ENCODE data around the gene DNAI1.
A peak's percentile ranks its signal among the peaks of the same experiment; 100 is the strongest.
"Not testable (repeated sequence)": the region's sequence is repeated elsewhere in the genome, so short reads cannot be mapped to it uniquely, and the experiment has no call there.

Gene DNAI1

DNA sequence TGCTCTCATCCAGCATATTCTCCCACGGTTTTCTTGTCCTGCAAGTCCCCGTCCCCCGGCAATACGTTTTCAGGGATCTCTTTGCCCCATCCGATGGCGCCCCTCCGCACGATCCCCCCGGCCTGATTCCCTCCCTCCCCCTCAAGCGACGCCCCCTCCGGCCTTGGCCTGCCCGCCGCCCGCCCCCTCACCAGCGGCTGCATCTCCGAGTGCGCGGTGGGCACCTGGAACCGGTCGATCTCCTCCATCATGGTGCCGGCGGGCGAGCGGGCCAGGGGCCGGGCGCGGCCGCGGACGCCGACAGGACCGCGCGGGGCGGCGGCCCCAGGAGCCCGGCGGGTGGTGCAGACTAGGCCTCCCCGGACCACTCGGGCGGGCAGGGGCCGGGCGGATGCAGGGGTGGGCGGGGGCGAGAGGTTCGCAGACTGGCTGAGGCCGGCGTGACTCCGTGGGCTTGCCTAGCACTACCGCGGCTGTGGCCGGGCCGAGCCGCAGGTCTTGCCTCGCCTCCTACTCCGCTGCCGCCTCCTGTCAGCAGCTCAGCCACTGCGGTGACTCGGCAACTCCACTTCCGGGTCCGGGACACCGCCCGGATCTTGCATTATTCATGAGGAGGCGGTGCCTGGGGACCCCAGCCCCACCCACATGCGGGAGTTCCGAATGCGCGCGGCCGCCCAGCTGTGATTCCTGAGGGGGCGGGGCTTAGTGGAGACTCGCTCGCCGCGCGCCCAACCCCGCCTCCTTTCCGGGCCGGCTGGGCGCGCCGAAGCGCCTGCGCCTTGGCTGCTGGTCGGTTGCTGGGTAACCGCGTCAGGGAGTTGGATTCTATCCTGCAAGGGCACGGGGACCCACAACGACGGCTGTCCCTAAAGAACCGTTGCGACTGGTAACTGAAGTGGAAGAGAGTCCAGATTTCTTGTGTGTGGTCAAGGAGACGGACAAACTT lies at the start of gene DNAI1, which contains the start of gene FAM219A:
Gene DNAI1, plus strand, starts transcription at position 793 of the 946 bp plus-strand sequence. CDS start 201 bp downstream, outside the sequence.
Gene FAM219A, minus strand, starts transcription at position 558 of the 946 bp plus-strand sequence. Its CDS starts 307 bp downstream, at position 251.
- peak within 1 kb of the TSS; percentile 77 for H3K4me3 ChIP-seq (ENCODE audit: low read depth, low read length)
- DNase-seq (ENCODE audit: low read depth) = peak; percentile 95

DNA sequence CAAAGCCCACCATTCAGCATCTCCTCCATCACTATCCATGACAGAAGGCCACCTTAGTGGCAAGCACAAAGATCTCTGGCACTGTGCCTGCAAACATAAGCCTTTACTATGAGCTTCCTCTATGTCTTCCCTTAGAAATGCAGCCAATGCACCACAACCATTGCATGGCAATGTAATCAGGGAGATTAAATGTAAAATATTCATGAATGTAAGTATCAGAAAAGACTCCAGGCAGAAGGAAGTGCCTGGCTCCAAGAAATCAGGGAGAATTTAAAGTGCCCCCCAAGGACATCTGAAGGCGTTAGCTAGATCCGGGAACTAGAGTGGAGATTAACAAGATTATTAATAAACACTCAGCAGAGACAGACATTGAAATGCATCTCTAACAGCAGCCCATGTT lies 49.5 kb upstream of the DNAI1 start:
- H3K4me3 ChIP-seq (ENCODE audit: low read depth, low read length) = no peak overlapping the region

DNA sequence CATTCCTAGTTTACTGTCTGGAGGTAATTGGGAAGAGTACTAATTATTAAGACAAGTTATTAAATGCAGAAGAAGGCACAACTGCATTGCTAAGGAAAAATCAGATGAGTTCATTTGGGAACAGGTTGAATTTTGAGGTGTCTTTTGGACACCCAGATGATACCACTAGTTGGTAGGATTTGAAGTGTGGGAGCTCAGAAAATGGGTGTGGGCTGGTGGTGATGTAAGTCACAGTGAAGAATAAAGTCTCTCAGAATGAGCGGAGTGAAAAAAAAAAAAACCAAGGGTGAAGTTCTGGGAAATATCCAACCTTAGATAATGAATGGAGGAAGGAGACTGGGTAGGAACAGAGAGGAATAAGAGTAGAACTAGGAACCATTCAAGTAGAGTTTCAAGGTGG lies 46.3 kb upstream of the DNAI1 start:
- no peak for DNase-seq (ENCODE audit: low read depth)
- H3K4me3 ChIP-seq (ENCODE audit: low read depth, low read length) = no peak overlapping the region

More for the DNA sequence above, 49.5 kb upstream of the DNAI1 start:
- DNase-seq (ENCODE audit: low read depth) = no peak

DNA sequence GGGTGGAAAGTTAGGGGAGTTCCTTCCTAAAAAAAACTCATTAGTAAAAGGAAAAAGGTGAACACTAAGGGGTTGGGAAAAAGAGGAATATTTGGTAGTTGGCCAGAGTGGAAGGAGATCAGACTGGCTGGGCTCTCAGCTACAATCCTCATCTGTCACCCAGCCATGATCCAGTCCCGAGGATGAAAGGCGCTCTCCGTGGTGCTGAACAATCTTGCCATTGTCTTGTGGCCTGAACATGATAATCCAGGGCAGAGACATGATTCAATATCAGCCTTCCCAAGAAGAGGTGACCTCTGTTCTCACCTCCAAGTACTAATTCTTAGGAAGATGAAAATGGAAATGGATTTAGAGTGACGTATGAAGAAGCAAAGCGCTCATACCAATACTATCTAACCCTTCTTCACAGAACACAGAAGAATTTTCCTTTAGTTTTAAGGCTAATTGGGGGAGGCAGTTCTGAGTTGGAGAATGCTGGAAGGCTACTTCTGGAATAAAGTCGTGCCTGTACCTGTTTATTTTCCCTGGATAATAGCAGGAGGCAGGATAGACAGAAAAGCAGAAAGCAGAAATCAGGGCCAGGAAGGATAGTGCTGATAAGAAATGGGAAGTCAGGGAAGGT lies 45.3 kb upstream of the DNAI1 start:
- no peak for DNase-seq (ENCODE audit: low read depth)
- no peak overlapping the region for H3K4me3 ChIP-seq (ENCODE audit: low read depth, low read length)

DNA sequence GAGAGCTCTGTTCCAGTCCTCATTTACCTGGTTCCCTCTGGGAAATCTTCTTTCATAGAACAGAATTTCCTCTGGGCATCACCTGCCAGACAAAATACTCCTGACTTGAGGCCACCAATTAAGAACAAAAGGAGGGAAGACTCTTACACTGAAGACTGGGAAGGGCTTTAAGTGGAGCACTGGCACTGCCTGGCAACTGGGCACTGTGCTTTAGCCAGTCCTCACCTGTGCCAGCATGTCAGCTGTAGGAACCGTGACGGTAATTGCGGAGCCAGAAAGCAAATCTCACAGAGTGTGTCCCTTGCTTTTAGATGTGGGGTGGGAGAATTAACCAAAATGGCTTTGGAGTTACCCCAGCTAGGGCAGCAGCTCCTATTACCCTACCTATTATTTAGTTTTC lies 40.9 kb upstream of the DNAI1 start:
- DNase-seq (ENCODE audit: low read depth) = no peak
- no peak overlapping the region for H3K4me3 ChIP-seq (ENCODE audit: low read depth, low read length)

DNA sequence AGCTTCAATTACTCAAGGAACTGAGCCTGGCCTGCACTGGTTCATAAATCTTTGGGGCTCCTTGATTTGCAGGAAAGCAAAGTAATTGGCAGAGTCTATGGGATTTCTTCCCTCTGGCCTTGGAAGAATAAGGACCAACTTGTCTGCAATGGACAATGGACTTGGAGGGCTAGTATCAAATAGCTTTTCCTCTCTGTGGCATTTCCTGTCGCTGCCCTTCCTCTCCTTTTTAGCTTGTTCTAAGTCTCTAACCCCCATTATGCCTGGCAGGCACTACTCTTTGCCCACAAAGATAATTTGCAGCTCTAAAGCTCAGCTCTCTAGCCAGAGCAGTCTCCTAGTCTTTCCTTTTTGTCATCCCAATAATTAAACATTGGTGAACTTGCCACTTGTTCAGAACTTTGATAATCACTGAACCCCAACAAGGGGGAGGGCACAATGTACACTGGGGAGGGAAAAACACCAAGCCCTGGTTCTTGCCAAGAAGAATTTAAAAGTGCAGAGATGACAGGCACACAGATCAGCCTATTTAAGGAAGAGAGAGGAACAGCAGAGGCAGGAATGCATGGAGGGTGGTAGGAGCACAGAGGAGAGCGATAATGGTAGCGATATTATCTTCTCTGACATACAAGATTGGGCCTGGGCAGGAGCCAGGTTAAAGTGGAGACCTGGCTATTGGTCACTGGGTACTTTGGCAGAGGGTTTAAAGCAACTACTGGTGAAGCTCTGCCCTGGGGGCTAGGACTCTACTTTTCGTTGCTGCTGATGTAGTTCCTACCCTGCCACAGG lies 38.7 kb upstream of the DNAI1 start:
- no peak for DNase-seq (ENCODE audit: low read depth)
- no peak overlapping the region for H3K4me3 ChIP-seq (ENCODE audit: low read depth, low read length)

DNA sequence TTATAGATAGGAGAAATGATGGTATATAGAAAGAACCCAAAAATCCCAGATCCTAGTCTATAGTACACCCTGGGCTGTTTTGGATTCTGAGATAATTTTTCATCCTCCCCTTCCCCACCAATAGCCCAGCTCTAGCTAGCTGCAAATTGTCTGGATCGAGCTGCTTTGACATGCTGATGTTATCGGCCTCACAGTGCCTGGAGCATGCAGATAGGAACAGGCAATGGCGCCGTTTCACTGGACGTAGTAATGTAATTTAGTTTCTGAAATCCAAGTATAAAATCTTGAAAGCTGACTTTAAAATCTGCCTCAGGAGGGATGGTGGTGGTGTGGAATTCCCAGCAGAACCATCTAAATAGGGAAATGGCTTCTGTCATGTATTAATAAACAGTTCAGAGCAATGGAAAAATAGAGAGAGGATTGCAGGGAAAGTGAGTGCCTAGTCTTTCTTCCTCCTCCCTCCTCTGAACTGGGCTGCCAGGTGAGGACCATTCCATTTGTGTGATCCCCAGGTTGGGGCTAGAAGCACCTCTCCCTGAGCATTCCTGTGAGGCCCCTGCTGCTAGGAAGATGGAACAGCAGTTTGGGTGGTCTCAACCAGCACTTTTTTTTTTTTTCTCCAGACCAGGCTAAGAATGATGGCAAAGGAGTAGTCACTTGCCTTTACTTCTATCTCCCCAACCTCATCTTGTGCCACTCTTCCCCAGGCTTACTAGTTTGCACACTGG lies 32.1 kb upstream of the DNAI1 start:
- no peak overlapping the region for H3K4me3 ChIP-seq (ENCODE audit: low read depth, low read length)
- DNase-seq (ENCODE audit: low read depth) = no peak

DNA sequence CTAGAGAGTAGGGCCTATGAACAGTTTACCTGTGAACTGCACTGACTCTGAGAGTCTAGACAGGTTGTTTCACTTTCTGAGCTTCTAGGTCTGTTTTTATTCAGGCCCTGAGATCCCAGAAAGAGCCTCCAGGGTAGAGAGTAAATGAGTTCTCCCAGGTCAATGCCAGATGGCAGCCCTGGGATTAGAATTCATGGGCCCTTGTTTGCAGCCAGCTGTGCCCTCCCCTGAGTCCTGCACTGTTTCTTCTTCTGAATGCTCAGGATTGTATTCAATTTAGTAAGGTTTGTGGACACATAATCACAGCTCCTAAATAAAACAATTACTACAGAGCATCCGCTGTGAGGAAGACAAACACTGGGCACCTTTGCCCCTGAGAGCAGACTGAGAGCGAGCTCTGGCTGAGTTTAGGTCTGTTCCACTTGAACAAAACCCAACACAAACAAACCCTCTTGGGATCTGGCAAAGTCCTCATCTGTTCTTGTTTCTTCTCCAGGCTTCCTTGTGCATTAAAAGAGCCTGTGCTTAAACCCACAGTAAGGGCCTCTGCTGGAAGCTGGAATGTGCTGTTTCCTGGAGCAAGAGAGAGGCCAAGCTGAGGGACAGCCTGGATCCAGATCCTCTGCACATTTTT lies 30.2 kb upstream of the DNAI1 start:
- no peak for DNase-seq (ENCODE audit: low read depth)

DNA sequence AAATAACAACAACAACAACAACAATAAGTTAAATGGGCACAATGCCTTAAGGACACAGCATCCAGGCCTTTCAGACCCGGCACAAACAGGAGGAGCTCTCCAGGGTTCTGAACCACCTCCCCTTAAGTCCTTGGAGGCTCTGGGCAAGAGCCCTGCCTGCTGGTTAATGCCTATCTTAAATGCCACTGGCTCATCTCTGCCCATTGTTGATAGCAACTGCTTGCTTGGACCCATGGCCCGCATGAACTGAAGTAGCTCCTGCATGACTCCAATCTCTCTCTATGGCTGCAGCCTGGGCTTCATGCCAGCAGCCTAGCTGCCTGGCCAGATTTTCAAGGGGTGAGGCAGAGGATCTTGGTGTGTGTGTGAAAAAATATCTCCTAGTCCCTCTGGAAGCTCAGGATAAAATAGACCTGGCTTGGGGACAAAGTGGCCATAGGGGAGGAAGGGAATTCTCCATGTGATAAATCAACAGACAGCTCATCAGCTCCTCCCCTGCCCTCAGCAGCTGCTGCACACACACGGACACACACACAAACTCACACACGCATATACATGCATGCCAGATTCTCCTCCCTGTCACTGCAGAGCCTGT lies 27.7 kb upstream of the DNAI1 start:
- DNase-seq (ENCODE audit: low read depth) = peak; percentile 48
- H3K4me3 ChIP-seq (ENCODE audit: low read depth, low read length) = no peak overlapping the region

More for the DNA sequence above, 30.2 kb upstream of the DNAI1 start:
- no peak overlapping the region for H3K4me3 ChIP-seq (ENCODE audit: low read depth, low read length)

DNA sequence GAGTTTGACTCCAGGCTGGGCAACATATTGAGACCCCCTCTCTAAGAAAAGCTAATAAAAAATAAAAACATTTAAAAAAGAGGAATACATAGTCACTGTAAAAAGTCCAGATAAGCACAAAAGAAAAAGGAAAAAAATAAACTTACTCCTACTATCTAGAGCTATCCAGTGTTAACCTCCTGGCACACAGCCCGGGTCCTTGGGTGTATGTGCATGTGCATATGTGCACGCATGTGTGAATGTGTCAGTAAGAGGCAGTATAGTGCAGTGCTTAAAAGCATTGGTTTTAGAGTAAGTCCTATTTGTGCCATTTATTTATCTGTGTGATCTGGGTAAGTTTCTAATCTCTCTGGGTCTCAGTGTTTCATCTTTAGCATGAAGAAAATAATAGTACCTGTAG lies 26.9 kb upstream of the DNAI1 start:
- no peak for DNase-seq (ENCODE audit: low read depth)
- no peak overlapping the region for H3K4me3 ChIP-seq (ENCODE audit: low read depth, low read length)

DNA sequence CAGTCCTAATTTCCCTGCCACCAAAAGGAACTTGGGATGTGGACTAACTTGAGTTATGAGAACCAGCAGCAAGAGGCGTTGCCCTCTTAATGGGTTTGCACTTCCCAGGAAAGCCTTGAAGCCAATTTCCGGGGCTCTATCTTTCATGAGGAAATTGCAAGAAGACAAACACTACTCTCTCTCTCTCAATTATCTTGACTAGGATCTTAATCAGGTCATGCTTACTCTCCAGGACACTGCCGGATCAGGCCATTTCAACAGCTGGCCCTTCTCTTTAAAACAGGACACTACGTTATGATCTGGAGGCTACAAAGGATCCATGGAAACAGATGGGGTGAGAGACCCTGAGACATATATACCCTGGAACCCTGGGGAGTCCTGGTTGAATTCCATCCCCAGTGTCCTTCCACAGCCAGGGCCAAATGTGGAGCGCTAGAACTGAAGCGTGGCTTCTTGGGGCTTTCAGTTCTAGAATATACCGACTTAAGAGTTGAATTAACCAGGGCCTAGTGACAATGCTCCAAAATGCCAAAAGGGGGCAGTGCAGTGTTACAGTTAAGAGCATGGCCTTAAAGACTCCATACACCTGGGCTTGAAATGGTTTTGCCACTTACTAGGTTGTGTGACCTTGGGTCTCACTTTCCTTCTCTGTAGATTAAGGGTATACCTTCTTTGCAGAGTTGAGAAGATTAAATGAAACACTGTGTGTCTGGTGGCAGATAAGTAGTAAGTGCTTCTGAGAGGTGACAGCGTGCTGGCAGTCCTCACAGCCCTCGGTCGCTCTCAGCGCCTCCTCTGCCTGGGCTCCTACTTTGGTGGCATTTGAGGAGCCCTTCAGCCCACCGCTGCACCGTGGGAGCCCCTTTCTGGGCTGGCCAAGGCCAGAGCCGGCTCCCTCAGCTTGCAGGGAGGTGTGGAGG lies 21.3 kb upstream of the DNAI1 start:
- no peak for DNase-seq (ENCODE audit: low read depth)
- H3K4me3 ChIP-seq (ENCODE audit: low read depth, low read length) = no peak overlapping the region

DNA sequence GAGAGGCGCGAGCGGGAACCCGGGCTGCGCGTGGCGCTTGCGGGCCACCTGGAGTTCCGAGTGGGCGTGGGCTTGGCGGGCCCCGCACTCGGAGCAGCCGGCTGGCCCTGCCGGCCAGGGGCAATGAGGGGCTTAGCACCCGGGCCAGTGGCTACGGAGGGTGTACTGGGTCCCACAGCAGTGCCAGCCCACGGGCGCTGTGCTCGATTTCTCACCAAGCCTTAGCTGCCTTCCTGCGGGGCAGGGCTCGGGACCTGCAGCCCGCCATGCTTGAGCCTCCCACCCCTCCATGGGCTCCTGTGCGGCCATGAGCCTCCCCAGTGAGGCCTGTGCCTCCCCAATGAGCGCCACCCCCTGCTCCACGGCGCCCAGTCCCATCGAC lies 20.7 kb upstream of the DNAI1 start:
- not testable (repeated sequence) for DNase-seq (ENCODE audit: low read depth); H3K4me3 ChIP-seq (ENCODE audit: low read depth, low read length)

DNA sequence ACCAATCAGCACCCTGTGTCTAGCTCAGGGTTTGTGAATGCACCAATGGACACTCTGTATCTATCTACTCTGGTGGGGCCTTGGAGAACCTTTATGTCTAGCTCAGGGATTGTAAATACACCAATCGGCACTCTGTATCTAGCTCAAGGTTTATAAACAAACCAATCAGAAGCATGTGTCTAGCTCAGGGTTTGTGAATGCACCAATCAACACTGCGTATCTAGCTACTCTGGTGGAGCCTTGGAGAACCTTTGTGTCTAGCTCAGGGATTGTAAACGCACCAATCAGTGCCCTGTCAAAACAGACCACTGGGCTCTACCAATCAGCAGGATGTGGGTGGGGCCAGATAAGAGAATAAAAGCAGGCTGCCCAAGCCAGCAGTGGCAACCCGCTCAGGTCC lies 20.1 kb upstream of the DNAI1 start:
- not testable (repeated sequence) for H3K4me3 ChIP-seq (ENCODE audit: low read depth, low read length); DNase-seq (ENCODE audit: low read depth)

DNA sequence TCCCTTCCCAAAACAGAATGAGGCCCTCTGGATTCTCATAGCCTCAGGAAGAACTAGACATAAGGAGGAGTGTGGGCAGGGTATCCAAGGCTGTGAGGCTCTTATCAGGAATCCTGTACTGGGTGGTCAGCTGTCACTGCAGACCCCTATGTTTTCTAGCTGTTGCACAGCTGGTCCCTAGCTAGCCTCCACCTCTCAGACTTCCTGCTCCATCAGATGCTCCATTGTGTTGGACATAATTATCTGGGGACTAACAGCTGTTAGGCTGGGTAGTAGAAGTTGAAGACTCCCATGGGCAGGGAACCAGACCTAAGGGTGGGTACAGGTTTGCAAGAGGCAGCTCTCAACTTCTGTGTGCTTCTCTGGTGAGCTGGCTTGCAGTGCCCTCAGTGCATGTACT lies 18.6 kb upstream of the DNAI1 start:
- no peak for DNase-seq (ENCODE audit: low read depth)
- no peak overlapping the region for H3K4me3 ChIP-seq (ENCODE audit: low read depth, low read length)

DNA sequence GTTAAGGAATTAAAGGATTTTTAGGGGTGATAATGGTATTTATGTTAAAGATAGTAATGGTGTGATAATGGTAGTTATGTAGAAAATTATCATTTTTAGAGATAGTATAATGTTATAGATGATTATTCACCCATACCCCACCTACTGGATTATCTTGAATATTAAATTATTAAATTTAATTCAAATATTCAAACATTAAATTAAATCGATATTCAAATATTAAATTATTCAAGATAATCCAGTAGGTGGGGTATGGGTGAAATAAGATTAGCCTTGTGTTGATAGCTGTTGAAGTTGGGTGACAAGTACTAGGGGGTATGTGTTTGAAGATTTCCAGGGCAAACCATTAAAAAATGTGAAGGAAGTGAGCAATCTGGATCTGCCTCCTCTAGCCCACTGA lies 15.8 kb upstream of the DNAI1 start:
- no peak overlapping the region for H3K4me3 ChIP-seq (ENCODE audit: low read depth, low read length)
- DNase-seq (ENCODE audit: low read depth) = no peak

DNA sequence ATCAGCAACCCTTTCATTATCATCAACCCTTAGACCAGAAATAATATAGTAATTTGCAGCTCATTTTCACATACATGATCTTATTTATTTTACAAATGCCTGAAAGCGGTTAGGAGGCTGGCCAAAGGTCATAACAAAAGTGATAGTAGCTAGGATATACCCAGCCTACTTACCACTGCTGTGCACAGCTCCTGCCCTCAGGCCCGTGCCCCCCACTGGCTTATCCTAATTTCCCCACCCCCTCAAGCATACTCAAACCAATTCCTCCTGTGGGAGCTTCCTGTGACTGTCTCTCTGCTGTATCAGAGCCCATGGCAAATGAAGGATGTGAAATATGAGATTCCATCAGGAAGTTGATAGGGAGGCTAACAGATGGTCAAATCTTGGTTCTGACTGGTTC lies 15.1 kb upstream of the DNAI1 start:
- H3K4me3 ChIP-seq (ENCODE audit: low read depth, low read length) = no peak overlapping the region
- no peak for DNase-seq (ENCODE audit: low read depth)

DNA sequence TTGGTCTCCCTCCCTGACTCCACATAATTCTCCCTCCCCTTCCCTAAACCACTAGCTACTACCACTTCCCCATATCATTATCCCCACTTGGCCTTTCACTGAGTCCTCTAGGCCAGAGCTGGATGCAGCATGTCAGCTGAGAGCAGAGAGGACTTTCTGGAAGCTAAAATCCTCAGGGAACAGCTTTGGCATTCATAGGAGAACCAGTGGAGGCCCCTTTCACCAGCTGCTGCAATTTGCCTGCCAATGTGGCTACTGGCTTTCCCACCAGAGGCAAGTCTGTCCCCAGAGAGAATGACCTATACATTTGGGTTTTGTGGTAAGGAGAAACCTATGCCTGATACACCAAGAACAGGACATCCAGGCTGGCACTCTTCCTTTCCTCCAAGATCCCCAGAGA lies 14.6 kb upstream of the DNAI1 start:
- DNase-seq (ENCODE audit: low read depth) = no peak

More for the DNA sequence above, 14.6 kb upstream of the DNAI1 start:
- H3K4me3 ChIP-seq (ENCODE audit: low read depth, low read length) = no peak overlapping the region

All from skeletal muscle cell (primary cell).